Neuronal stem cell (in vitro differentiated cells): ENCODE results near the gene ASCL2.

Source experiments
- DNase-seq: peaks from one replicate; pipeline ENCODE4 v3.0.0-alpha.2; 2013; ENCODE audit warnings: low spot score
- H2AFZ ChIP-seq: one replicate; pipeline ENCODE4 v1.6.1; 2013; ENCODE audit warnings: mild to moderate bottlenecking, low read length, inconsistent platforms
- H2AK5ac ChIP-seq: 2 replicates; pipeline ENCODE4 v1.6.1; 2013; ENCODE audit warnings: low read depth, mild to moderate bottlenecking, inconsistent platforms, low read length, moderate library complexity, mixed read lengths
- H2BK120ac ChIP-seq: 2 replicates; pipeline ENCODE4 v1.6.1; 2013; ENCODE audit warnings: low read depth, mild to moderate bottlenecking, inconsistent platforms, low read length, moderate library complexity, mixed read lengths
- H2BK12ac ChIP-seq: one replicate; pipeline ENCODE4 v1.6.1; 2013; ENCODE audit warnings: low read length, inconsistent platforms
- H2BK15ac ChIP-seq: 2 replicates; pipeline ENCODE4 v1.6.1; 2013; ENCODE audit warnings: mild to moderate bottlenecking, low read length, inconsistent platforms, mixed read lengths
- H2BK5ac ChIP-seq: one replicate; pipeline ENCODE4 v1.6.1; 2013; ENCODE audit warnings: inconsistent platforms, mild to moderate bottlenecking, low read length, moderate library complexity
- H3K14ac ChIP-seq: one replicate; pipeline ENCODE4 v1.6.1; 2013; ENCODE audit warnings: low read length, inconsistent platforms
- H3K18ac ChIP-seq: 2 replicates; pipeline ENCODE4 v1.6.1; 2013; ENCODE audit warnings: low read length, inconsistent platforms
- H3K23ac ChIP-seq: 2 replicates; pipeline ENCODE4 v1.6.1; 2013; ENCODE audit warnings: low read depth, mild to moderate bottlenecking, mixed read lengths, low read length, inconsistent platforms; ENCODE audit not compliant: poor library complexity
- H3K27ac ChIP-seq: replicated peaks from 3 replicates; pipeline ENCODE4 v1.5.1; 2013; ENCODE audit warnings: low read length, inconsistent platforms
- H3K27me3 ChIP-seq, 3 experiments: 2 replicates each; pipeline ENCODE4 v1.6.1; 2013; ENCODE audit warnings: low read length in 3 of 3, mild to moderate bottlenecking in 2 of 3, inconsistent platforms in 1 of 3, low read depth in 1 of 3, mixed read lengths in 1 of 3, moderate library complexity in 1 of 3; ENCODE audit not compliant: control insufficient read depth in 3 of 3, insufficient read depth in 3 of 3
- H3K36me3 ChIP-seq, 2 donors: replicated peaks in 1 of 2; 2 replicates each; pipeline ENCODE4 v1.6.1; 2013; ENCODE audit warnings: low read length in 2 of 2; ENCODE audit not compliant: control insufficient read depth in 2 of 2, insufficient read depth in 2 of 2
- H3K4ac ChIP-seq: 2 replicates; pipeline ENCODE4 v1.6.1; 2013; ENCODE audit warnings: inconsistent platforms, mild to moderate bottlenecking, low read length, moderate library complexity
- H3K4me1 ChIP-seq, 2 donors: 1 replicate in 1 of 2; 2 replicates in 1 of 2; pipeline ENCODE4 v1.6.1; 2013; ENCODE audit warnings: low read length in 2 of 2, low read depth in 1 of 2; ENCODE audit not compliant: control insufficient read depth in 2 of 2, insufficient read depth in 1 of 2
- H3K4me2 ChIP-seq: one replicate; pipeline ENCODE4 v1.6.1; 2013; ENCODE audit warnings: mild to moderate bottlenecking, low read length, inconsistent platforms; ENCODE audit not compliant: insufficient read depth, poor library complexity, severe bottlenecking
- H3K4me3 ChIP-seq, 2 donors: 2 replicates each; pipeline ENCODE4 v1.5.1; 2013; ENCODE audit warnings: low read length in 2 of 2, mild to moderate bottlenecking in 2 of 2, inconsistent platforms in 1 of 2, moderate library complexity in 1 of 2
- H3K79me1 ChIP-seq: one replicate; pipeline ENCODE4 v1.6.1; 2013; ENCODE audit warnings: low read depth, mild to moderate bottlenecking, inconsistent platforms, low read length, moderate library complexity
- H3K9ac ChIP-seq: one replicate; pipeline ENCODE4 v1.6.1; 2013; ENCODE audit warnings: mild to moderate bottlenecking, low read depth, low read length, inconsistent platforms; ENCODE audit not compliant: poor library complexity
- H3K9me3 ChIP-seq, 2 donors: replicated peaks in 1 of 2; 2 replicates each; pipeline versions ENCODE3 to v1.6.1; 2013; ENCODE audit warnings: low read length in 2 of 2, mild to moderate bottlenecking in 2 of 2, inconsistent platforms in 1 of 2, low read depth in 1 of 2, mixed read lengths in 1 of 2, moderate library complexity in 1 of 2; ENCODE audit not compliant: control insufficient read depth in 2 of 2, insufficient read depth in 1 of 2
- H4K8ac ChIP-seq: one replicate; pipeline ENCODE4 v1.6.1; 2013; ENCODE audit warnings: low read depth, mild to moderate bottlenecking, inconsistent platforms, low read length, moderate library complexity
- H4K91ac ChIP-seq: one replicate; pipeline ENCODE4 v1.6.1; 2013; ENCODE audit warnings: low read length, low read depth, mild to moderate bottlenecking, inconsistent platforms; ENCODE audit not compliant: poor library complexity
- WGBS, 2 donors: extraction: QIAGEN DNeasy Blood & Tissue Kit; methylation state at CpG; one replicate each; pipeline ENCODE4 v1.1.7; 2013; ENCODE audit warnings: missing lambda C conversion rate in 2 of 2, mixed read lengths in 1 of 2; ENCODE audit not compliant: insufficient read length in 2 of 2, insufficient replicate concordance in 1 of 2; ENCODE audit errors: extremely low coverage in 2 of 2; 5-methylcytosine and 5-hydroxymethylcytosine counted together

Gene ASCL2

DNA sequence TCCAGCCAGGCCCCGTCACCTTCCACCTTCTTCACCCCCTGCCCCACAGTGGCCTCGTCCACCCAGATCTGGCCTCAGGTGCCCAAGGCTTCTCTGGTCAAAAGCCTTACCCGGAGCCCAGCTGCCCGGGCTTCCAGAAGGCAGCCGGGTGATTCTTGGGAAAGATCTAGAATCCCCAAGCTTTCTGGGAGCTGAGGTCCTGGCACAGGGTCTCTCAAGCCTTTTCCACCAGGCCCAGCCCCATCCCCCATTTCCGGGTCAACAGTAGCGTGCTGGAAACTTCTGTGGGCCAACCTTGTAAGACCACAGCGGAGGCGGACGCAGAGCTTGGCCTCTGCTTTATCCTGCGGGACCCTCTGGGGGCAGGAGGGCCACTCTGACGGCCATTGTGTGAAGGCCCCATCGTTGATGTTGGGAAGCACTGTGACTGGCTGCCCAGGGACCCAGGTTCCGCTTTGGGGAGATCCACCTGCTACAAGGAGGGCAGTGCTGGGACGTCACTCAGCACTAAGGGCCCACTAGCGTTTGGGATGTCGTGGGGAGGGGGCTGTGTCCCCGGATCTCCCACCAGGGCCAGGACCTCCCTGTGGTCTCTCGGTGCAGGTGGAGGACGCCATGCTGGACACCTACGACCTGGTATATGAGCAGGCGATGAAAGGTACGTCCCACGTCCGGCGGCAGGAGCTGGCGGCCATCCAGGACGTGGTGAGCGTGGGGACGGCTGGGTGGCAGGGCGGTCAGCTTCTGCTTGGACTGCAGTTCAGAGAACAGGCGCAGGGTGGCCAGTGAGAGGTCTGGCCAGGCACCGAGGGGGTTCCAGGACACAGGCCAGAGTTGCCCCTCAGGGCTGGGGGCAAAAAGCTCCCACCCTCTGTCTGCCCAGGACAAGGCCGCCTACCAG, 42.9 kb upstream of the ASCL2 start:
- no peaks in the 10 kb centered on the region for H3K27me3 ChIP-seq
- peak overlapping the region; percentile 89 for H3K18ac ChIP-seq
- peak overlapping the region; percentile 99 for H2AK5ac ChIP-seq
- no peak overlapping the region for H3K4me3 ChIP-seq
- peak overlapping the region; percentile 84 for H3K4ac ChIP-seq
- peak overlapping the region; percentile 65 for H4K8ac ChIP-seq
- H3K9me3 ChIP-seq: peaks cover 0 to 1% of the 10 kb centered on the region in 2 donors
- H2BK15ac ChIP-seq: peak overlapping the region; percentile 97
- no peak overlapping the region for H2AFZ ChIP-seq
- H2BK5ac ChIP-seq: peak overlapping the region; percentile 66
- peaks cover 3% of the 10 kb centered on the region for H3K79me1 ChIP-seq
- H3K4me1 ChIP-seq: peaks cover 0 to 7% of the 10 kb centered on the region in 2 donors
- H2BK12ac ChIP-seq: peak overlapping the region; percentile 90
- H3K9ac ChIP-seq: peak overlapping the region; percentile 44
- peak overlapping the region; percentile 96 for H3K23ac ChIP-seq
- DNase-seq: no peak
- peak overlapping the region; percentile 82 for H3K14ac ChIP-seq
- WGBS, 2 donors: no CpG with 5 or more reads among the region's 34 CpGs
- no peak overlapping the region for H2BK120ac ChIP-seq
- H3K27ac ChIP-seq: no peak overlapping the region
- H3K4me2 ChIP-seq: no peak overlapping the region
- H3K36me3 ChIP-seq: no peaks in the 10 kb centered on the region
- H4K91ac ChIP-seq: peak overlapping the region; percentile 53

DNA sequence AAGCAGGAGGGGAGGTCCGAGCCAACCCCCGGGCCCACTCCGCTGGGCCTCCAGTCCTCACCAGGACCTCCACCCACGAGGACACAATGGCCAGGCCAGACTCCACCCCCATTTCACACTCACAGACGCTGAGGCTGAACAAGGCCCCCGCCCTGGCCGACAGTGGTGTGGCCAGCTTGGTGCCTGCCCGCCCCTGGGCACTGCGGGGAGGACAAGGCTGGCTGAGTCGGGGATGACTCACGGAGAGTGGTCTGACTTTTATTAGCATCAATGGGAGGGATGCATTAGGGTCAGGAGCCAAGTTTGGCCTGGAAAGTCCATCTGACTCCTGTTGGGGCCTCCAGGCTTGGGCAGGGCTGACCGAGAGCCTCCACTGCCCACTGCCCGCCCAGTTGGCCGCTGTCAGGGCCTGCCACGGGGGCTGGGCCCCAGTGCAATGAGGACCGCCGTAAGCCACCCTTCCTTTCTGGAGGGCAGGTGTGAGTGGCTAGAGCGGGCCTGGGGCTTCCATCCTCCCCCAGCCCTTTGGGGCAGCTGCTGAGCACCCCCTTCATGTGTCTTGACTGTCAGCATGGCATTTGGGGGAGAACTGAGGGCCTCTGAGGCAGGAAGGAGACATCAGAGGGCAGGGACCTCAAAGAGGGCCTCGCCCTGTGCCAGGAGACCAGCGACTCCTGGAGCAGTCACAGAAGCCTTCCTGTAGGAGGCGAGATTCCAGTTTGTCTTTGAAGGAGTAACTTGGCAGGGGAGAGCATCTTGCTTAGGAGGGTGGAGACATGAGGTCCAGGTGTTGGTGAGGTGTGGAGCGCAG, 42.0 kb upstream of the ASCL2 start:
- WGBS, 2 donors: no CpG with 5 or more reads among the region's 22 CpGs

DNA sequence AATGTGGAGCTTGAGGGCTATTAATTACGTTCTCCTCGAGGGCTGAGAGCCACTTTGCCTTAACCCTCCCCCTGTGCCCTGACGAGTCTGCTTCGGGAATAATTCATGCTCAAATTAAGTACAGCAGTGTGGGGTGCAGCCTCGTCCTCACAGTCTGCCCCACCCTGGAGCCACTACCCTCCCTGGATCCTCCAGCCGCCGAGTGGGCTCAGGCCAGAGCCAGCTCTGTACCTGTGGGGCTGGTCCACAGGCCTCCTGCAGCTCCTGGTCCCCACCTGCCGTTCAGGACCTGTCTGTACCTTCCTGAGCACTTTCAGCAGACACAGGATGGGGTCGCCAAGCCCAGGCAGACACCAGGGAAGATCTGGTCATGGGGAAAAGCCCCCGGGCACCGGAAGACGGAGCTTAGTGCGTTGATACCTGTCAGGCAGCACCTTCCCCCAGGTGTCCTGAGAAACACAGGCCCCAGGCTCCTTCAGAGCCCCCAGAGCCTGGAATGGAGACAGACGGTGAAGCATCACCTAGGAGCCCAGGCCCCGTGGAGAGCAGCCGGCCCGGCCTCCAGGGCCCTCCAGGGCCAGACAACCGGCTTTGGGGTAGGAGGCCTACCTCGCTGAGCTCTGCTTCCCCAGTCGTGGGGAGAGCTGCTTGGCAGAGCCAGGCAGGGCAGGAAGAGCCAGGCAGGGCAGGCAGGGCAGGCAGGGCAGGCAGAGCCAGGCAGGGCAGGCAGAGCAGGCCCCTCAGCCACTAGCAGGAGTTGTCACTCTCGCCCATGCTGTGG, 41.2 kb upstream of the ASCL2 start:
- H4K8ac ChIP-seq: peak overlapping the region; percentile 96
- peak overlapping the region; percentile 92 for H4K91ac ChIP-seq
- peak overlapping the region; percentile 89 for H3K23ac ChIP-seq
- H2BK15ac ChIP-seq: peak overlapping the region; percentile 97
- H3K4me1 ChIP-seq: peaks cover under 1 to 7% of the 10 kb centered on the region in 2 donors
- peak overlapping the region; percentile 84 for H3K9ac ChIP-seq
- H3K79me1 ChIP-seq: peaks cover 5% of the 10 kb centered on the region
- H3K36me3 ChIP-seq: no peaks in the 10 kb centered on the region
- WGBS, 2 donors: no CpG with 5 or more reads among the region's 21 CpGs
- H2BK120ac ChIP-seq: peak overlapping the region; percentile 87
- no peaks in the 10 kb centered on the region for H3K27me3 ChIP-seq
- no peak for DNase-seq
- no peaks in the 10 kb centered on the region for H3K9me3 ChIP-seq
- H3K27ac ChIP-seq: no peak overlapping the region
- H2AK5ac ChIP-seq: peak overlapping the region; percentile 99
- H3K14ac ChIP-seq: peak overlapping the region; percentile 82
- H3K4ac ChIP-seq: peak overlapping the region; percentile 84
- peak overlapping the region; percentile 97 for H3K18ac ChIP-seq
- peak overlapping the region; percentile 99 for H2BK12ac ChIP-seq
- peak overlapping the region; percentile 82 for H2BK5ac ChIP-seq
- H3K4me2 ChIP-seq: no peak overlapping the region
- no peak overlapping the region for H2AFZ ChIP-seq
- no peak overlapping the region for H3K4me3 ChIP-seq

More for the DNA sequence above, 42.0 kb upstream of the ASCL2 start:
- Histone ChIP-seq H3K4ac (peak overlapping the region; percentile 76), H3K27ac (no peak overlapping the region), H2AK5ac (peak overlapping the region; percentile 99), H2BK12ac (peak overlapping the region; percentile 99), H3K4me2 (no peak overlapping the region), H3K36me3 (no peaks in the 10 kb centered on the region), H3K18ac (peak overlapping the region; percentile 97), H4K8ac (peak overlapping the region; percentile 96), H2BK5ac (peak overlapping the region; percentile 82), H3K79me1 (peaks cover 3% of the 10 kb centered on the region), H2AFZ (no peak overlapping the region), H3K9me3 (no peaks in the 10 kb centered on the region), H3K9ac (peak overlapping the region; percentile 60), H3K4me1 (peaks cover 0 to 7% of the 10 kb centered on the region in 2 donors), H3K4me3 (no peak overlapping the region), H3K14ac (peak overlapping the region; percentile 82), H2BK15ac (peak overlapping the region; percentile 97), H3K23ac (peak overlapping the region; percentile 89), H2BK120ac (no peak overlapping the region), H4K91ac (peak overlapping the region; percentile 92), H3K27me3 (no peaks in the 10 kb centered on the region)
- DNase-seq: no peak
